Activated CD4-positive, alpha-beta T cell treated with anti-CD3 and anti-CD28 coated beads, Interleukin-2, Interleukin-4, amounts not matched to agents 100 ng/mL and 50 ng/mL, durations not matched to agents 16 hours and 8 hours (primary cell): ENCODE results near the gene ADAMTS17.

Experiments
- DNase-seq: peaks from one replicate; pipeline ENCODE4 v3.0.0-alpha.2; 2020; ENCODE audit warnings: low spot score

The ADAMTS17 gene

DNA sequence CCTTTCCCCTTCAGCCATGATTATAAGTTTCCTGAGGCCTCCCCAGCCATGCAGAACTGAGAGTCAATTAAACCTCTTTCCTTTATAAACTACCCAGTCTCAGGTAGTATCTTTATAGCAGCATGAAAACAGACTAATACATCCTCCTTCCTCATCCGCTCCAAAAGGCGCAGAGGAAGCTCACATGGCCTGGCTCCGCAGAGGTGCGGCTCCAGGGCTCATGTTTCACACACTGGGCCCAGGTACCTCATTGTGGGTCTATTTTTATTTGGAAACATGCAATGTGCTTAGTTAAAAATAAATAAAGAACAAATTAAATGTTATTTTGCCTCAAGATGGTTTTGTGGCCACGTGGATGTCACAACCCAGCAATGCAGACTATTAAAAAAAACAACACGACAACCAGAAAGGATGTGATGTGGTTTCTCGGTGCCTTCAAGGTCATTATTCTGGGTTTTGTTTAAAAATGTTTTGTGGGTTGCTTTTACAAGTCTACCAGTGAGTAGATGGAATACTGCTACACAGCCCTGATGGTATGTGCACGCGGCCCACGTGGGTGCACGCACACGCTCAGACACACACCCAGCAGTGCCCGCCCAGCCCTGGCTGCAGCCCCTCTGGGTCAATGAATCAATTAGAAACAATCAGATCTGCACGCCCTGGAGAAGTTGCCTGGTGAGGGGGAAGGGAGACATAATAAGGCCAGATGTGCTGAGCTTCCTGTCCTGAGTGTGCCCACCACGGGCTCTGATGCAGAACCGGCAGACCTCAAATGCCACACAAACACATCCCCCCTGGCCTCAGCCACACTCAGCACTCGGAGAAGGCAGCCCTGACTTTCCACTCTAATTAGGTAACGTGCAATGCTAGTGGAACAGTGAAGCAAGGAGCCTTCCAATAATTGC lies 140.1 kb downstream of the ADAMTS17 start:
- no peak for DNase-seq

DNA sequence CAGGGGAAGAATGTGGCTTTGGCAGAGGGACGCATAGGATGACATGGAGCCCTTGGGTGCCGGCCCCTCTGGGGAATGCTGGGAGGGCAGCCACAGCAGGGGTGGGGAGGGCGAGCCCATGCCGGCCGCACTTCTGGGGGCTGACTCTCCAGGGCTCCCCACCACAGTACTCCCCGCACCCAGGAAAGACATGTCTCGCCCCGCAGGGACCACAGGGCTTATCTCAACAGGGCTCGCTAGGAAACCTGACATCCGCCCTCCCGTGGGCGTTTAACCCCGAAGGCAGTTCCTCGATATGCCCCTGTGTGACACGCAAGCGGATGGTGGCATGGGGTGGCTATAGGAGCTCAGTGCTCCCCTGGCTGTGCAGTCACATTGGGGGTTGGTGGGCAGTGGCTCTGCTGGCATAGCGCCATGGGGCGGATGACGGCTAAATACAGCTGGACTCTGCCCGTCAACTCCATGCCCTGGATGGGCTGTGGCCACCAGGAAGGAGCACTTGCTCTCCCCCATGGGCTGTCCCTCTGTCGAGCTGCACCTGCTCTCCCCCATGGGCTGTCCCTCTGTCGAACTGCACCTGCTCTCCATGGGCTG lies 141.4 kb downstream of the ADAMTS17 start:
- DNase-seq, result no peak

DNA sequence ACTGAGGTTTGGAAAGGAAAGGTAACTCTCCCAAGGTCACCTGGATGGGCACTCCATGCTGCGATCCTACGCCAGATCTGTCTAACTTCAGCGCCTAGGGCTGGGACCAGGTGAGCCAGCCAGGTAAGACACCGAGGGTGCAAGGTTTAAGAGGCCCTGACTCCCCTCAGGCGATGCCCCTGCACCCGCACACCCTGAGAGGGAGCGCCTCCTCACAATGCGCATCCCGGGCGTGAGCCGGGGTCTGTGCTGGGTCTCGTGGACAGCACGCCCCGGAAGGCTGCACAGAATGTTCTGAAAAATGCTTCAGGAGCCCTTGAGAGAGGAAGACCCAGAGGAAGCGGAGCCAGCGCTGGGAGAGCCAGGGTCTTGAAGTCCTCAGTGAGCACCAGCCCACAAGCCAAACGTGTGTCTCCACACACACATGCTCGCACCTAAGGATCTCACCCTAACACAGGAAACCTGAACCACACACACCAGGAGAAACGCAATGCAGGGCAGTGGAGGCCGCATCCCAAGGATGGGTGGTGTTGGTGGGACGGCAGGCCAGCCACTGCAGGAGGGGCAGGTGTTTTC lies 142.0 kb downstream of the ADAMTS17 start:
- DNase-seq, result no peak

DNA sequence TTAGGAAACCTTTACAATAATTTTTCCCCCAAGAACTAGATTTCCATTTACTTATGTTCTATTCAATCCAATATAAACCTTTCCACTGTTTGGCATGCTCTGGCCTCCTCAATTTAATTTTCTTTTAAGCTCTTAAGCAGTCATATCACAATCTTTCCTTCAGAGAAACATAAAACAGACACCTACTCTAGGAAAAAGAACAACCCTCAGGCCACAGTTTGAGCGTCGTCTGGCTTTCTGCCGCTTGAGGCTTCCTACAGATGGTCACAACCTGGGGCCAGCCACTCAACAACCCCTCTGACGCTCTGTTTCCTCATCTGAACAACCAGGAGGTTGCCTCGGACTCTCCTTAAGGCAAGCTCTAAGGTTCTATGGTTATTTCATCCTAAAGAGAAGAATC lies 143.3 kb downstream of the ADAMTS17 start:
- no peak for DNase-seq

DNA sequence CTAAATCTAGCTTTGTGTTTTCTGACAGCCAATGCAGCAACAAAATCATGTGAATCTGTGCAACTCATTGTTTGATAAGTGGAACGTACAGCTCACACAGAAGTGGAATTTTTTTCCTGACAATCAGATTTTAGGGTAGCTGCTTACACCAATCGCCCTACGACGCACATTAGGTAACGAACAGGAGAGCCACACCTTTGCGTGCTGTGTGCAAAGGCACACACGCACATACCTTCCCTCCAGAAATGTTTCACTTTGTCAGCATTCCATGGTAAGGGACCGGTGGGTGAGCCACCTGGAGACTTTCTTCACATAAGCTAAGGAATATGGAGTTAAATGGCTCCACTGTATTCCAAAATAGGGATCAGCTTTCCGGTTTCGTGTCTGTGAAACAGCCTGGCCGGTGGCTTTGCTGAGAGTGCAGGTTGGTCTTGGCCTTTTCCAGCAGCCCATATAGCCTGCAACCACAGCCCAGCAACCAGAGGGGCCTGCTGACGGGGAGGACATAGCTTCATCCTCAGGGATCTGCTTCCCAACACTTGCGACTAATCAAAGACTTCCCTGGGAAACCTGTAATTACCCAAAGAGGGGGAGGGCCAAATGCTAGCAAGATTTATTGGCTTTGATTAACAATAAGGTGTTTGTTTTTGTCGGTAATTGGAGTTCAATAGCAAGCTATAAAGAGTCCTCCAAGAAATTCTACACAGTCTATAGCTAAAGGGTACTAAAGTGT lies 145.3 kb downstream of the ADAMTS17 start:
- DNase-seq, result no peak

DNA sequence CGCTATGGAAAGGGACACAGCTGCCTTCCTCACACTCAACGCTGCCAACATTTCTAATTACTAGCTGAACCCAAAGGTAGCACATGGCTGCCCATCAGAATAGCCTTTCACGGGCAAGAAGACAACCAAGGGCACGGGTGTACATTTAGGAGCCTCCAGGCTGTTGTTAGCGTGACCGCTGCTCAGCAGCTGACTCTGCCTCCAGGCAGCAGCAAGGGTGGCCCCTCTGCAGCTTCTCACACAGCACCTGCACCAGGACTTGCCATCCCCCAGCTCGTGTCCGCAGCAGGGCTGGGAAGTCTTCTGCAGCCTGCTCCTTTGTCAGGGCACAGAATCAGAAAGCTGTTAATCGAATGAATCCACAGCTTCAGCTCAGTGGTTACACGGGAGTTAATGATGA lies 146.8 kb downstream of the ADAMTS17 start:
- no peak for DNase-seq

DNA sequence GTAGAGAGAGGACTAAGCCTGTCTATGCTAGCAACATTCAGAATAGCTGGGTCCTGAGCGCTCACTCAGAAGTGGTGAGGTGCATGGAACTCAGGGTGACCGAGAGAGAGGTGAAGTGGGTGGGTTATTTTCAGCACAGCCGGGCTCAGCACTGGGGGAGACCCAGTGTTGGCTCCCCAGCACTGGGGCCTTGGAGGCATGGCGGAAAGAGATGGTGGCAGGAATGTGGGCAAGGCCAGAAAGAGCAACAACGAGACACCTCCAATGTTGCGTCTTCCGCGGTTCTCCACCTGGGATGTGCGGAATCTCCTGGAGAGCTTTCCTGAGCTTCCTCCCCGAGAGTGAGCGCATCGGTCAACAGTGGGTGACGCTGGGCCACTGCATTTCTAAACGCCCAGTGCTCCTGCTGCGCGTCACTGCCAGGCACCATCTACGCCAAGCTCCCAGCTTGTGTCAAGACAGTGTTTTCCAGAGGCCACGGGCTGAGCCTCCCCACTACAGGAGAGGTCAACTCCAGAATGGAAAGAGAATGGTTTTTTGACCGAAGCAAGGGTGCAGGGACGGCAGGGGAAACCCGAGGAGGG lies 148.4 kb downstream of the ADAMTS17 start:
- no peak for DNase-seq

DNA sequence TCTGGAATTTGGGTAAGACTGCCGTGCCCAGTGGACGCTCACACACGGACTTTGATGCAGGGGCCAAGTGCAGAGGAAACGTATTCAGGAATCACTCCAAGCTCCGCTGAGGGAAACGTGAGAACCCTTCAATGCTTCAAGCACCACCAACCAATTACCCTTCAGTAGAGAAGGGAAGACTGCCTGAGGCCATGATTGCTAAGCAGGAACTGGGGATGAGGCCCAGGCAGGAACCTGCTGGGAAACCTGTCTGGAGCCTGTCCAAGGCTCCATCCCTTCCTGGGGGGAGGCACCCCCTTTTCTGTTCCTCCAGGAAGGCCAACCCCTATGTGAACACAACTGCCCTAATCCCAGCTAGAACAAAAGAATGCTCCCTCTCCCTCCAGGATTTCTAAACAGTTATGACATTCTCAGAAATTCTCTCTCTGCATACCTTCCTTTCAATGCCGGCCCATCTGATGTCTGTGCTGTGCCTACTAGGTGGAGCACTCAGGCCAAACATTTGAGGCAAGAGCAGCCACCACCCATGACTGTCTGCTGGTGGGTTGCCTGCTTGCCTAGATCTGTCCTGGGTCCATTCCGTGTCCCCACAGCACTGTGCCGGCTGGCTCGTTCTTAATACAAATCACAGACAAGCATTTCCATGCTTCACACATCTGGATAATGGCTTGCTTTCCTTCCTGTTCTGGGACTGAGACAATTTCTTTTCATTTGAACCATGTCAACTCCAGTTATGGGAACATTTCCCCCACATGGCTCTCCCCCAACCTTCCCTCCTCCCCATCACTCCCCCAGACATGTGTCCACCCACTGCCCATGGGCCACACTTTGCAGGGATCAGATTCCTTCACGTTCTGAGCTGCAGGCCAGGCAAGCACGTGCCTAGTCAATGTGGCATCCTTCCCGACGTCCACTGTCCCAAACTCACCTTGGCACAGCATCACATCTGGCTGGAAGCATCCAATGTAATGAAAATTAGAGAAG lies 149.4 kb downstream of the ADAMTS17 start:
- no peak for DNase-seq

DNA sequence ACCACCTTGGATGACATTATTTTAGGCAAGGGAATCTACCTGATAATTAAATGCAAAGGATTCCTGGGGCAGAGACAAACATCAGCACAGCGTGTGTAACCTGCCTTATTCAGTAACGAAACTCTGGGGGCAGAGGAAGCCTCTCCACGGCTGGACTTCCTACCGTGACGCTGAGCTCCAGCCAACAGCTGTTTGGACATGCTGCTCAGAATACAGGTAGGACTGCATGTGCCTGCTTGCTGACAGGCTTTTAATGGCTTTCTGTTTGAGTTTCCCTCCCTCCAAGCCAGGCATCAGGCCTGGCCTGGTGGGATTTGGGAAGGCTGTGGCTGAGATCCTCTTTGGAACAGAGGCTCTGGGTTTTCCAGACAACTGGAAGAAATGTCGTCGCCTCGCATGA lies 150.6 kb downstream of the ADAMTS17 start:
- no peak for DNase-seq

DNA sequence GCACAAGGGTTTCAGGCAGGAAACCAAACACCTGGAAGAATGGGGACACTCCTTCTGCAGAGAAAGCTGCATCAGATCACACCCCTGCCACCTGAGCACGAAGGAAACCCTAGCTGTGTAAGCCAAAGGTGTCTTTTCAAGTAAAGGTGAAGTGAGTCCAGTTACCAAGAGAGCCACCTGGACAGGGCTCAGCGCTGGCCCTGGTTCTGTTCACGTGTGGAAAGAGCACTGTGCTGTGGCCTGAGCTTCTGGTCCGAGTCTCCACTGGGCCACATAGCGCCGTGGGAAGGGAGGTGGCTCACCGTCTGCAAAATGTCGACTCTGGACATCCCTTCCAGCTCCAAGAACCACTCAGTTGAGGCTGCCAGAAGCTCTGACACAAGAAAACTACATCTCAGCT lies 151.1 kb downstream of the ADAMTS17 start:
- DNase-seq, result no peak

DNA sequence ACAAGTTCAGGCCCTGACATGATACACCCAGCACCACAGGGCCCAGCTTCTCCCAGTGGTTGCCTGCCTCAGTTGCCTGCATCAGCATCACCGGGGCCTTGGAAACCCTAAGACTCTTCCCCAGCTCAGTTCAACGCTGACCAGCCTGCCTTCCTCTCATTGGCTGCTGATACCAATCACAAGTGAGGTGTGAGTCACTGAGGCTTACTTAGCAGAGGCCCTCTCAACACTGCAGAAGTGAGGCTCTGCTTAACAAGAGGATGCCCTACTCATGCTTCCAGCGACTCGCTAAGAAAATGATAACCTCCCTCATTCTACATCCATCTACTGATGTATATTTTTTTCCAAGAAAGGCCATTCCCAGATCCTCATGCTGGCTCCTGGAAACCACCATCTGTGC lies 151.9 kb downstream of the ADAMTS17 start:
- DNase-seq, result no peak

DNA sequence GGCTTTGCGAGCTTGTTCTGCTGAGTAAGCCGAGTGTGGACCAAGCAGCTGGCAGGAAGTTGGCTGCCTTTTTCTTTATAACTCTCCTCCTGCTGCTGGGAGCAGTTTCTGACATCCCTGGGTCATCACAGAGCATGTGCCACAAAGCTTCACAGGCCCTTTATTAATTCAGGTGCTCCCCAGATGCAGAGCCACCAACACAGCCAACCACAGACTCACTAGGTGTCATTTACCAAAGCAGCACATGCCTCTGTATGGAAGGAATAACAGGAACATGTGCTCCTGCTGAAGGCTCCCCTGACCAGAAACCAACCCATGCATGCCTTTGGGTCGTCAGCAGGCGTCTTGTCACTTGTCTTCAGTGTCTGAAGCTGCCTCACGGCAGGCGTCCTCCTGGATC lies 152.5 kb downstream of the ADAMTS17 start:
- DNase-seq, result no peak

DNA sequence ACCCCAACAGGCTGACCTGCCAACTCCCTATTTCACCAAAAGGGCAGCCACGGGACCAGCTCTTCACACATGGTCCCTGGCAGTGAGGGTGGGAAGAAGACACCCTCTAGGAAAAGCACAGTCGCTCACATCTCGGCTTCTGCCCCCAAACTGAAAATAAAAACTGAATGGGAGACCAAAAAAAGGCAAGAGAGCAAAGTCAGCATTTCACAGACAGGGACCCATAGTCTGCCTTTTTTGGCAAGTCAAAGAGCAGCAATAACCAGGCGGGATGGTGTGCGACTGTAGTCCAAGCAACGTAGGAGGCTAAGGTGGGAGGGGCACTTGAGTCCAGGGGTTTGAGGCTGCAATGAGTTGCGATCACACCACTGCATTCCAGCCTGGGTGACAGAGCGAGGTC lies 154.1 kb downstream of the ADAMTS17 start:
- DNase-seq, result no peak

DNA sequence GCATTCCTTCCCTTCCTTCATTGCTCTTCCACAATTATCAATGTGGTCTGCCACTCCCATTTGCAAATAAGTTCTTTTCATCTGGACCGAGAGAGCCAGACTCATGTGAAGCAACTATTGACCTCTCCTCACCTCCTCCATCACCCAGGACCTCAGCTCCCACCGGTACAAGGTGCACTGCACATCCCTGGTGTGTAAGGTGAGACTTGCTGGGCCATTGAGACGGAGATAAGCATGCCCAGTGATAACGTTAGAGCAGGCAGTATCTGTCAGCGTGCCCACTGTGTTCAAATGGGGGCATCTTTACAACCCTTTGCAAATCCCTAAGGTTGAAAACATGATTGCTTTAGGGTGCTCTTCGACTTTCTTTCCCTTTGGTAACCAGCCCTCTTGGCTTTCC lies 154.8 kb downstream of the ADAMTS17 start:
- DNase-seq, result no peak

DNA sequence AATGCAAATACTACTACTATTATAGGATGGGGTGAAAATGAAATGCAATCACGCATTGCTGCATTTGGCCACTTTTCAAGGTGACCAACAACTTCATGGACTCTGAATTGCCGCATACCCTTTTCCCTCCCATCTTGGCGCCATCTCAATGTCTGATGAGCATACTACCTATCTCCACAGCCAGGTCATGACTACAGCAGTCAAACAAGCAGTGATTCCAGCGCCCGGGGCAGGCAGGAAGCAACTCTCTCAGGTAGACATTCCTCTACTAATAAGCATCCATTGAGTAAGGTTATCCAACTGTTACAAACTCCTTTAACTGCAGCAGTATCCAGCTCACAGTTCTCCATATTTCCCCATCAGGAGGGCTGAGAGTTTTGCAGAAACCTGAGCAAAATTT lies 155.4 kb downstream of the ADAMTS17 start:
- DNase-seq, result no peak

DNA sequence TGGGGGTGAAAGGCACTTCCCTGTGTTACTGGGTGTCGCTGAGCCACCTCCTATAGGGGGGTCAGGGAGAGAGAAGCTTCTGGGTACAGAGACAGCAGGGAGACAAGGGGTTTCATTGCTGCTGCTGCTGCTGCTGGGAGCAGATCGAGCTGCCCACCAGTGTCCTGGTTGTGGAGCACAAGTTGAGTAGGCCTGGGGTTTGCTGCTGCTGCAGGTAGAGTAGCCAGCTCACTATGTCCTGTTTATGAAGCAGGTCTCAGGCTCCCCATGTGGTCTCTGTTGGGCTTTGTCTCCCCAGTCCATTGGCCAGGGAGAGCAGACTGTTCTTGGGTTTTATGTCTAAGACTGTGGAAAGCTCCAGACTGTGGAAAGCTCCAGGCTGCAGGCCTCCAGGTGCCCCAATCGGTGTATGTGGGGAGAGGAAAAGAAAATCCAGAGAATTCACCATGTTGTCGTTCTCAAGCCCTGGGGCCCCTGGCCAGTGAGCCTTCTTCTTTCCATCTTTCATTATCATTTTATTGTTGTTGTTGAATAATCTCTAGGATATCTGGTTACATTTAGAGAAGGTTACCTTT lies 157.8 kb downstream of the ADAMTS17 start:
- no peak for DNase-seq

DNA sequence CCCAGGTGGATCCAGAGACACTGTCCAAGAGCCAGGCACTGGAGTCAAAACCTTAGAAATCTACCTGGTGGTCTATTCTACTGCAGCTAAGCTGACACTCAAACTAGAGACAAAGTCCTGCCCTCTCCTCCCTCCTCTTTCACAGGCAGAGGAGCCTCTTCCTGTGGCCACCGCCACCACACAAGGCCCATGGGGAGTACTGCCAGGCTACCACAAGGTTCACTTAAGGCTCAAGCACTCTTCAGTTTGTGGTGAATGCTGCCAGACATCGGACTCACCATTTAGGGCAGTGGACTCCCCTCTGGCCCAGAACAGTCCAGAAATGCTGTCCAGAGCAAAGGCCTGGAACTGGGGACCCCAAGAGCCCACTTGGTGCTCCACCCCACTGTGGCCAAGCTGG lies 160.9 kb downstream of the ADAMTS17 start:
- no peak for DNase-seq

DNA sequence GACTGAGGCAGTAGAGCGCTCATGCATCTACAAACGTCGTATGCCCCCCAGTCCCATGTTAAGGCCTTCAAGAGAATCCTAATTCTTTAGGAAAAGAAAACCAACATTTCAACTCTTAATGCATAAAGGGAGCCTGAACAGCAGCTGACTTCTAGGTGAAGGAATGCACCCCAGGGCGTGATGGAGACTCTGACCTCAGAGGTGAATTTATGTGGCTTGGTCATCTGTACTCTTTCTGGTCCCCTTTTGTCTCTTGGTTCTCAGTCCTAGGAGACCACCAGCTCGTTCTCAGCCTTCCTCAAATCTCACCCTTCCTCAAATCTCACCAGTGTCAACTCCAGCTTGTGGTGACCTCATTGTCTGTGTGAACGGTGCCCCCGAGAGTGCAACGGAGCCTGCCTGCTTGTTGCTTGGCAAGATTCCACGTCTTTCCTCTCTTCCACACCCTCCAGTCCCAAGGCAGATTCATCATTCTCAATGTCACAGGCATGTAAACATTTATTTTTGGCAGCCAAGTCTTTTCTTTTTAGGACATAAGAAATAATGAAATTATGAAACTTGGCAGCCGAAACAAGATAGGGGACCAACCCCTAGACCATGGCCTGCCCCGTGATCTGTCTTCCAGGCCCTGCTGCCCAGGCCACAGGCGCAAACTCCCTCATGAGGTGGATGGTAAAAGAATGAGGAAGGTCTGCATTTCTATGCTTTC lies 166.2 kb downstream of the ADAMTS17 start:
- no peak for DNase-seq

DNA sequence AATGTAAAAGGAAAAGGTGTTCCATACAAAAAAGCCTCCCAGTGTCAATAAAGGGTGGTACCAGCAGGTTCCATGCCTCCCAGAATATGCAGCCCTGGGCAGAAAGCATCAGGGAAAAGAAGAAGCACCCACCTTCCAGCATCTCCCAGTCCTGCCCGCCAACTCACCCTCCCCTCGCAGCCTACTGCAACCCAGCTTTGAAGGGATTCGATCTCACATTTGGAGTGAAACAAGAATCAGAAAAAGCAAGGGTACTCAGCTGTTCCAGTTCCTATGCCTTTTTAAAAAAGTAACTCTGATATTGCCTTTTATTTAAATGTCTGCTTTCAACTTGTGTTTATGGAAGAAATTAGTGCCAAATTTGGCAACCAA lies 166.9 kb downstream of the ADAMTS17 start:
- no peak for DNase-seq
